A172 (cell line): Measurements from ENCODE around the gene DOK6. TPM values are rescaled to one million over a fixed set of nuclear protein-coding genes. Genes with fewer than 3 reads are reported as not detected.

Experiments used
- DNase-seq: peaks from one replicate; pipeline ENCODE4 v3.0.0-alpha.2; 2015; ENCODE audit warnings: low spot score
- total RNA-seq: library from RNA; depleted of rRNA; stranded (reverse); fragments of >200 nt; shearing (Covaris generic); gene quantifications from 2 replicates; pipeline ENCODE4 v1.2.3, GENCODE V29; 2014

Gene DOK6
- total RNA-seq, 1 experiment from 2014 or later, result not detected

DNA sequence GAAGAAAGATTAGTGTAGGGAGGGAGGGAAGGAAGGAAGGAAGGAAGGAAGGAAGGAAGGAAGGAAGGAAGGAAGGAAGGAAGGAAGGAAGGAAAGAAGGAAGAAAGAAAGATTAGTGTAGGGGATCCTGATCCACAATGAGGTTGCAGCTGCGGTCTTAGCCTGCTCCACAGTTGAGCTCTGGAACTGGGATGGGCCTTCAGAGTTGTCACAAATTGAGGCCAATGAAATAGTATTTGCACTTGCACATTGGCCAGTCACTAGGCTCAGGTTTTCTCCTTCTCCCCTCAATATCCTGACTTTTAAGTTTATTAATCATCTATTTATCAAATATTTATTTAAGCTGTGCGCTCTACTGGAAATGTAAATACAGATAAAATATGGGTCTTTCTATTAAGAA is 34.3 kb downstream of the DOK6 start:
- no peak for DNase-seq

DNA sequence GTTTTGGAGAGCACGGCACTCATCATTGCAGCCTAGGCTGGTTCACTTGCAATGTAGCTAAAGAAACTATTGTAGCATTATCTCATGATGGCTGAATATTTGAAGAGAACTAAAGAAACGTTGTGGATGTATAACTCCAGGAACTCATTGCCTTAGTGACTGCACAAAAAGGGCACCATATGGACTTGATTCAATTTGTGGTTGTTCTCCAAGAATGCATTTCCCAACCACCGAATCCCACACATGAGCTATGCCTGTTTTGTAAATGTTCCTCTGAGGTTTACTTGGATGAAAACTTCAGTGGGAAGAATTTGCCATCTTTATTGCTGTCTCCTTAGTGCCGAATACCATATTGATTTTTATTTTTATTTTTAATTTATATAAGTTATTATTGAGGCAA is 43.5 kb downstream of the DOK6 start:
- DNase-seq, result no peak

DNA sequence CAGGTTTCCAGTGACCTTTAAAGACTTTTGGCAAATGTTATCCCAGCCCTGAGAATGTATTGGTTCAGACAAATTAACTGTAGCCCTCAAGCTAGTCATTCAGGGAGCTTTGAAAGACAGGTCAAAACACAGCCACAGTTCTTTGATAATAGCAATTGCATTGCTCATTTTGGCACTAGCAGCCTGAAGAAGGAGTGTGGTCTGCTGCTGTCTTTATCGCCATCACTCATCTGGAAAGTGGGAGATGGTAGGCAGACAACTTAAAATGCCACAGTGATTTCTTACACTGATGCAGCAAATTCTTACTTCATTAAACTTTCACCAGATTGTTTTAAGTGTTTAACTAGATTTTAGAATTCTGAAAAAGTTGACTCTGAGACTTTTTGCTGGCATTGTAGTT is 47.2 kb downstream of the DOK6 start:
- DNase-seq, result no peak

DNA sequence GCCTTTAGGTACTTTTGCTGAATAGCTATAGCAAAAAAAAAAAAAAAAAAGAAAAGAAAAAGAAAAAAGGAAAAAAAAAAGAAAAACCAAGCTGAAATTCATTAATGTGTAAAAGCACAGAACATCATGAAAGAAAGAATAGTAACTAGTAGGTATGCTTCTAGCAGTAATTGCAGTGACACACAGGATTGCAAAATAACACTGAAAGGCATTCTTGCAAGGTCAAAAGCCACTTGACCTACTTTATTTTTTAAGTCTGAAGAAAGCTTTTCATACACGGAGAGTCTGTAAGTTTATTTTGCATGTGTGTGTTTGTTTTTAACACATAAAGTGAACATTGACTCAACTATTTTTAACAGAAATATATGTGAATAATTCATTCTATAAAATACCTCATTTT is 54.4 kb downstream of the DOK6 start:
- DNase-seq, result no peak

DNA sequence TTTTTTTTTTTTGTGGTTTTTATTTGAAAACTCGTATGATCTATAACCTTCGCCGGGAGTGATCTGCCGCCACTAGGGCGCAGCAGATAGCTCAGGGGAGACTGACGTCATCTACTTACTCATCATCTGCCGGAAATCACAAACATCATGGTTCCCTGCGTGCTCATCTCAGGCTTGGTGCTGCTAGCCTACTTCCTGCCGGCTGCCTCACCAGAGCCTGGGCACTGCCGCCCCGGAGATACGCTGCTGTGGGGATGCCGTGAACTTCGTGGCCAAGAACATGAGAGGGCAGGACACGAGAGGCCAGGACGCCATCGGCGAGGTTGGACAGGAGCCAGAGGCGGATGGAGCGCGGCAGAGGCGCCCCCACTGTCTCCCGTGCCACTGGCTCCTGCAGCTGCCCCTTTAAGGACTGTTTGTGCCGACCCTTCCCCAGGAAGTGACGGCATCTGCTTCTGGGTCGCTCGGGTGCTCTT is 68.8 kb downstream of the DOK6 start:
- DNase-seq, result peak; percentile 44

DNA sequence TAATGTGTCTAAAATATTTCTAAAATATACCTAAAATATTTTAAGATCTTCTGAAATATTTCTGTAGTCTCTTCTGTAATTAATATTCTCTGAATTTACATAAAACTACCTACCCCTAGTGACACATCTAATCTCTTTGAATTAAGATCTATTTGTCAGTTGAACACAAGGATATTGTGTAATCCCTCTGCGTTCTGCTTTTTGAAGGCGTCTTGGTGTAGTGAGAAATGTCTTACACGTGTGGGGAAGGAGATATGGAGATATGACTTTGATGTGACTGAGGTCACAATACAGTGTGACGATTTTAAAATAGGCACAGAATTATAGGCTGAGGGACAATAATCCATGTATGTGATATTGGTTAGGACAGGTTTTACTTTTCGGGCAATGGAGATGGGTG is 79.8 kb downstream of the DOK6 start:
- DNase-seq, result no peak

DNA sequence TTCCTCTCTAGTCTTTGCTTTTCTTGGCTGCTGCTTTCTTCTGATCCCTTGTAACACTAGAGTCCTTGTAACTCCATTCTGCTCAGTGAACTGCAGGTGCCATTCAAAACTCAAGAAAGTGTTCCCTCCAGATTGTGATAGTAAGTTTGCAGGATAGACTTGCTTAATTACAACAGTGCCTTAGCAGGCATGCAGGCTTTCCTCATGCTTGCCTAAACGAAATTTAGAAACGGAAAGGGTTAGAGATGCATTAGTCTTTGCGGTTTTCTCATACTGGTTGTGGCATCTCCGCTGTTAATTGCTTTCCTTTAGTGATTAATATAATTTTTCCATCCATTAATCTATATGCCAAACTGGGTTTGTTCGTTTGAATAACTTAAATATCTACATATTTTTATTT is 82.9 kb downstream of the DOK6 start:
- no peak for DNase-seq

DNA sequence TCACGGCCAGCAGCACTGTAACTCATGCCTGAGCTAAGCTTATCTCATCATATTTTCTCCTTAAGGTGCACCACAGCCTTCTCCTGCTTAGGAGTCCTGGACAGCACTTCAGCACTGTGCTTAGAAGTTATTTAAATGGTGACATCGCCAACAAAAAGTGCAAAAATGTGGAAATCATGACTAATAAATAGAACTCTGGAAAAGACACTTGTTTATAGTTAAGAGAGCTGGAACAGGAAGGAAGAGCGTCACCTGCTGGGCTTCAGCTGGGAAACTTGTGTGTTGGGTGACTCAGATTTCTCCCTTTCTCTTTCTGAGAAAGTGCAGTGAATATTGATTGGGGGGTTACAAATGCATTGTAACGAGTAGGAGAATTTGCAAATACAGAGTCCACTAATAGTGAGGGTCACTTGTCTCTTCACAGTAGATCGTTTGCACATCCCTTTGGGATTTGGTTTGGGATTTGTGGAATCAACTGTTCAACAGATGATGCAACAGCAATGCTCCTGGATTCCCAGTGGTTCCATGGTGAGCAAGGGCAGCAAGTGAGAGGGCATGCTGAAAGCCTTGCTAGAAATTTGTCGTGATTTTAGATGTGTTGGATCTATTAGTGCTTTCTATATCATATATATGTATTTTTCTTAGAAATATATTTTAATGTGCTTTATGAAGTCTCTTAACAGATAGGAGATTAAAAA is 84.2 kb downstream of the DOK6 start:
- DNase-seq, result peak; percentile 5

DNA sequence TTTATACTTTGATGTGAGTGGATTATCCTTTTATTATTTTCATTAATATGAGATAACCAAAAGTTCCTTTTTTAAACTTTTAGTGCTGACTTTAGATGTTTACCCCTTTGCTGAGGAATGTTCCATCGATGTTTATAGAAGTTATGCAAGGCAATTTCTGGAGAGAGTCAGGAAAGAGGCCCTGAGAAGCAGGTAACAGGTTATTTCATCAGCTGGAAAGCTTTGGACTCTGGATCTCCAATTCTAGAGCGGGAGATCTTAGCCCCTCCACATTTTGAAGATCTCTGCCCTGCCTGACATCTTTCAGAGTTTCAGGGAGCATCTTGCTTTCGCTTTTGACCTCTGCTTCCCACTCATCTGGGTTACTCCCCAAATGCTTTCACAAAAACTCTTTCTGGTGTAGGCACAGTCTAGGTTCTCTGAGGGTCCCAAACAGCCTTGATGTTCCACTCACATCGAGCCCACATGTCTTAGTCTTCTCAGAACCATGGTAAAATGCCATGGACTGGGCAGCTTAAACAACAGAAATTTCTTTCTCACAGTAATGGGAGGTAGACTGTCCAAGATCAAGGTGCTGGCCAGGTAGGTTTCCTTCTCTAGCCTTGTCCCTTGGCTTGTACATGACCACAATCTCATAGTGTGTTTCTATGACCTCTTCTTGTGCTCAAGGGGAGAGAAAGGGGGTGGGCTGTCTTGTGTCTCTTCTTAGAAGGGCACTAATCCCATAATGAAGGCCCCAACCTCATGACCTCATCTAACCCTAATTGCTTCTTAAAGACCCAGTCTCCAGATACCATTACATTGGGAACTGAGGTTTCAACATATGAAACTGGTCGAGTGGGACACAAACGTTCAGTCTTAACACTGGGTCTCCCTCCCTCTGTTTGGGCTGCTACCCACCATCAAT is 87.1 kb downstream of the DOK6 start:
- DNase-seq, result no peak

DNA sequence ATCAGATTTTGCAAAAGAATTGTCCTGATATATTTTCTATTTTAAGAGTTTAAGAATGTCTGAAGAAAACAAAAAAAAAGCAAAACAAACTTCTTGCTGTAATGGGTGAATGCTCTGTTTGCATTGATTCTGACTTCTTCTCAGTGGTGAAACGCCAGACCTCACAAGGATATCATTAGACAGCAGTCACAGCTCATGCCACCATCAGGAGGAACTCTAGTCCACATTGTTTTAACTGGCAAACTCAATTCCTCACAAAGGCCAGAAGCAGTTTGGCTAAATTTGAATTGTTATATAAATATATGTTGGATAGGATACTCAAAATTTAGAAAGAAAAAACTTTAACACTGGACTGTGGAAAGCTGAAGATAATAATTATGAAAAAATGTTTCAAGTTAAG is 89.4 kb downstream of the DOK6 start:
- no peak for DNase-seq

DNA sequence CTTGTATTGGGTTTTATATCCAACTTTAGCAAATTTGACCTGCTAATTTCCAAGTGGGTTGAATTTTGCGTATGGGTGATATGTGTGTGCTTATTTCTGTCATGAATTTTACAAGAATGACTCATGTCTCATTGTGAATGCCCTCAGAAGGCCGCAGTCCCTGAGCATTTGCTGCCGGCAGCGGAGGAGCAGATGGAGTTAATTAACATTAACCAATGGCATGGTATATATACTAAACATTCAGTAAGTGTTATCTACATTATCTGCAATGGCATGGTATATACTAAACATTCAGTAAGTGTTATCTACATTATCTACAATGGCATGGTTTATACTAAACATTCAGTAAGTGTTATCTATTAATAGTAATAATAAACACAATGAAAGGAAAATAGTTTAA is 90.1 kb downstream of the DOK6 start:
- DNase-seq, result peak; percentile 4

DNA sequence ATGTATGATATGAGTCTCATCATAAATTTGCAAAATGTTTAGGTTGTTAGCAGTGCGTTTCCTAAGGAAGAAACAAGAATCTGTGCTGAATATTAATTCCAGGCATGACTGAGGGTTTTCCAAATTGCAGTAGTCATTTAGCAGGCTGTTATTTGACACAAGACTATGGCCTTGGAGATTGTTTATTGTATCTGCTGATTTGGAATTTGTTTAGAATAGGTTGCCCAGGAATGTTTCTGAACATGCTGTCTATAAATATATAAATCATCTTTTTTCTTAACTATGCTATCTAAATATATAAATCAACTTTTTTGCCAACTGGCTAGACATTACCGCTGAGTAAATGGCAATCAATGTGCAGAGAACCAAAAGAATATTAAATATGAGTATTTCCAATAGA is 90.9 kb downstream of the DOK6 start:
- DNase-seq, result no peak

DNA sequence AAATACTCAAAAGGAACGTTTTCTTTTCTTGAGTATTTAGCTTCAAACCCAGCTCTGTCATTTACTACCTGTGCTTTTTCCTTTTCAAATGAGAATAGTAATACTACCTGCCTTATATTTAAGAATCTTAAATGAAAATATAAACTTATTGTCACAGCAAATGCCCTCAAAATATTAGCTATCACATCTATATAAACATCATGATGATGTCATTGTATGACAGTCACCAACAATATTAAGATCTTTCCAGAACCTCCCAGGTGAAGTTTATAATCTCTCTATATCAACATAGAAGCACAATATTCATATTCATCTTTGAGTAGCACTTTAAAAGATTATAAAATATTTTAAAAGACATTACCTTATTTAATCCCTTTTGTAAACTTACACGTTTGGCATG is 92.2 kb downstream of the DOK6 start:
- no peak for DNase-seq

DNA sequence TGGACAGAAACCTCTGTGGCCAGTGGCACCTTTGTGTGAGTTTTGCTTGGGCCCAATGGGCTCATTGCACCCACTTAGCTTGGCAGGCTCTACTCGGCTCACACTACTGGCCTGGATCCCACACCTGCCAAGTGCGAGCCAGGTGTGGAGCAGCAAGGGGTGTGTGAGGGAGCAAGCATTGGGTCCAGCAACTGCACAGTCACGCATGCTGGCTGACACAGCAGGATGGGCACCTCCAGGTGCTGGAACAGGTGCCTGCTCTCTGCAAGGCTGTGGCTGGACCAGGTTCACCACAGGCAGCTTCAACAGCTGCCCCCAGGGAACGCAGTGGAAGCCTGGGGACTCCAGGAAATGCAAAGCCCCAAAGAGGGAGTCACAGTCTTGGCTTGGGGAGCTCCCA is 94.2 kb downstream of the DOK6 start:
- DNase-seq, result no peak

DNA sequence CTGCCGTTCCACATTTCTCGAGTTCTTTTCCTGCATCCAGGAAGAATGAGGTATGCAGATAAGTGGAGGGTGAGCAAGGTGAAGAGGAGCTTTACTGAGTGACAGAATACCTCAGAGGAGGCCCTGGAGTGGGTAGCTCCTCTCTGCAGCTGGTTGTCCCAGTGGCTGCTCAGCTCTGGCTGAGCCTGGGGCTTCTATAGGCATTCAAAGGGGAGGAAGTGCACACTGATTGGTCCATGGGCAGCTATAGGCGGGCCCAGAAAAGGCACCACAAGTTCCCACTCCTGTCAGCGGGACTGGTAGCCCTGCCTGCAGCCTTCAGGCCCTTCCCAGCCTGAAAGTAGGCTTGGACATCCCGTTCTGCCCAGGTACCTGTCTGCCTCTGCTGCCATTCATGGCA is 94.7 kb downstream of the DOK6 start:
- no peak for DNase-seq

DNA sequence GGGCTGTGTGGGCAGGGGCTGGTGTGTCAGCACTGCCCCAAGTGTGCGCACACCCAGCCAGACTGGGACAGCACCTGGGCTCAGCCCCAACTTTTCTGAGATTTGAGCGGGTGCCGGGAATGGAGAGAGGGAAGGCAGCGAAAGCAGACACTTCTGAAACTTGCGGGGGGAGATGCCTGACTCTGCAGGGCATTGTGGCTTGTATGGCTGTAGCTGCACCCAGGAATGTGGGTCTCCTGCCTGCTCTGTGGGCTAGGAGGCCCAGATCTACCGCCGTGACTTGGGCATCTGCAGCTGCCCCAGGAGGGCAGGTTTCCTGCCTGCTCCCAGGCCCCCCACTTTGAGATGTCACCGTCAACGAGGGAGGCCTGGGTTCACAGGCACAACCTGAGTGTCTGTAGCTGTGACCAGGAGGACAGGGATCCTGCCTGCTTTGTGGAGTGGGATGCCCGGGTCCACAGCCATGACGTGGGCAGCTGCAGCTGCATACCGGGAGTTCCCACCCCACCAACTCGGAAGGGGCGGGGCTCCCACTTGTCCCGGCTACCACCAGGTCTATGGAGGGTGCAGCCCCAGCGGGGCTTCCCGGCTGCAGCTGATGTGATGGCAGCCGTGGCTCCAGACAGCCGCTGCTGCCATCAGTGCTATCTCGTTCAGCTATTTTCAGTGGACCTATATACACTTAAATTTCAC is 95.3 kb downstream of the DOK6 start:
- no peak for DNase-seq

DNA sequence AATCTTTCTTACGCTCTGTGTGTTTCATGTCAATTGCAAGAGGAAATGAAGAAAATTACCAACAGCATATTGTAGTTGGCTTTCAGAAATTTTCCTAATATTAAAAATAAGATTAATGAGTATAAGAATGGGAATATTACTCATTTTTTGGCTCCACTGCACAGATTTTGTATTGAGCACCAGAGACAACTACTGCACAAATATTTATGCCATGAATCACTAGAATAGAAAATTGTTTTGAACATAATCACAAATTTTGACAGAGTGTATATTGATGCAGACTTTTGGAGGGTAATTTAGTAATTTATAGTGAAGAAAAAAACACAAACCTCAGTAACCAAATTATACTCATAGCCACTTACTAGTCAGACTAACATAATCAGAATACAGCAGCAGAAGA is 118.3 kb downstream of the DOK6 start:
- no peak for DNase-seq

DNA sequence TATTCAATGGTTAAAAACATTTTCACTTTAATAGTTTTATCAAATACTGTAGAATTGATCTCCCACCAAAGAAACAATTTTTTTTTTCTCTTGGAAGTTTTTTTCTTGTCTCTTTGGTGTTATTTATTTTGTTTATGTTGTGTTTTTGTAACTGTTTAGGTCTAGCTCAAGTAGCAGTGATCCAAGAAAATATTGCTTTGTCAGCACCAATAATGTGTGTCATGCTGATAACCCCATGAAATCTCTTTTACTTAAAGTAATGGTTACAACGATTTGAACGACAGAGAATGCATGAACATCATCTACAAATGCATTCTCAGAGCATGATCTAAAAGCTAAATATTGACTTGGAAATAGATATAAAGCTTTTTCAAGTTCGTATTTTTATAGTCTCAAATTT is 122.9 kb downstream of the DOK6 start:
- DNase-seq, result no peak

DNA sequence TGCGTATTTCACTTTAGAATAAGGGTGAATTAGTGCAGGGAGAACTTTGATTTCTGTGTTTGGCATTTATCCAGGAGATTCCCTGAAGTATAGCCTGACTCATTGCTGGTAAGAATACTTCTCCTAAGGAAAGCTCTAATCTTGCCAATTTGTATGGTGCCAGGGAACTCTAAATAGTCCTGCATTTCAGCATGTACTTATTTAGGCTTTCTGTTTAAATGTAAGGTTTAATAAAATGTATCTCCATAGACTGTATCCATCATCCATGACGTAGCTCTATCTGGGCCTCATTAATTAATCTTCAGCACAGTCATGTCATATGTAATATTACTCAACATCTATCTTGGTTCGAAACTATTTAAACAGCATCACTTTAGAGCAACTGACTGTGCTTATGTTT is 127.7 kb downstream of the DOK6 start:
- no peak for DNase-seq

DNA sequence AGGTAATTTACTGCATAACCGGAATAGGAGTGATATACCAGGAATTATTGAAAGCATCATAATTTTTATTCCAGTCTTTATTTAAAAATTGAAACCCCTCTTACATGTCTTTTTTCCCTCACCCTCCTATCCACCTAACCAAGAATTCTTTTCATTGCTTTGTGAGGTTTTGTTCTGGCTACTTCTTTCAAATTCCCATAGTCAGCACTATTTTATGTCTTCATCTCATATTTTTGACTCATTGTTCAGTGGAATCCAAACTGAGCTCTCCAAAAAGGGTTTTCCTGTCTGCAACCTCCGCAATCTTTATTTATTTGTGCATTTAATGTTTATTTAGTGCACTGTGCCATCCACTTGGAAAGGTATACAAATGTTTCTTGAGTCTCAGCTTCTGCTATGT is 128.5 kb downstream of the DOK6 start:
- DNase-seq, result no peak

DNA sequence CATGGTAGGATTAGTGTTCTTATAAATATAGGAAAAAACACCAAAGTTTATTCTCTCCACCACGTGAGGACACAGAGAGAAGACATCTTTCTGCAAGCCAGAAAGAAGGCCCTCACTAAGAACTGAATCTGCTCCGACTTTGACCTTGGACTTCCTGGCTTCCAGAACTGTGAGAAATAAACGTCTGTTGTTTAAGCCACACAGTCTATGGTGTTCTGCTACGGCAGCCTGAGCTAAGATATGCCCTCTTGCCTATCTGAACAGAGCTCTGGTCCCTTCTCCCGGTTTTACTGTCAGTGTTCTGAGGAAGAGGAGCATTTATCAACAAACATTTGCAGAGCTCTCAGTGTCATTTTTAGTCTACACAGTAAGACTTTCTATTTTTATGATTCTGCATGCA is 131.3 kb downstream of the DOK6 start:
- DNase-seq, result no peak

DNA sequence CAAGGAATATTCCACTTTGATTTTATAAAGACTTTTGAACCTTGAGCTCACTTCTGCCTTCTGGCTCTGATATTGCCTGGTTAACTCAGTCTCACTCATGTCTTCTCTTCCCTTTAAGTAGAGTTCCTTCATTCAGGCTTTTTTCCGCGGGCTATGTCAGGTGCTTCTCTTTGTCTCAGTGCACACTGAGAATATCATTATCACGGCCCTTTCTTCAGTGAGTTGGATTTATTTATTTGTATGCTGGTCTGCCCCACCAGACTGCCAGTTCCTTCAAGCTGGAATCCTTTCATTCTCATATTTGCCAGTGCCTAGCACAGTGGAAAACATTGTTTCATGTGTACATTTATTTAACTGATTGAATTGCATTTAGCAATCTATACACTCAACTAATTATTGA is 136.5 kb downstream of the DOK6 start:
- DNase-seq, result no peak

DNA sequence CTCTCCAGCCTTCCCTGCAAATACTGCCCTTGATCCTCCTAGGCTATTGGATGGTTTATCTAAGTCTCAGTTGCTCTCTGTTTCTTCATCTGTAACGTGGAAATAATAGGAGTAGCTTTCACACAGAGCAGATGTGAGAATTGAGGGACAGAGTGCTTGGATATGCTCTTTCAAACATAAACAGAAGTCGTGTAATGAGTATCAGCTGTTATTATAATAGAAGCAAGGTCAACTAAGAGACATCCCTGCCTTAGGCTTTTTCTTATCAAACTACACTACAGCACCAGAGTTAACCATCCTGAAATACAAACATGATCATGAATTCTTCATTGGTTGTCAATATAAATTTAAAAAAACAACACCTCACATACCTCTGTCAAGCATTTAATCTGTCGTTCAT is 138.2 kb downstream of the DOK6 start:
- no peak for DNase-seq
